Measurements from ENCODE around the gene SERTAD1.

DNA sequence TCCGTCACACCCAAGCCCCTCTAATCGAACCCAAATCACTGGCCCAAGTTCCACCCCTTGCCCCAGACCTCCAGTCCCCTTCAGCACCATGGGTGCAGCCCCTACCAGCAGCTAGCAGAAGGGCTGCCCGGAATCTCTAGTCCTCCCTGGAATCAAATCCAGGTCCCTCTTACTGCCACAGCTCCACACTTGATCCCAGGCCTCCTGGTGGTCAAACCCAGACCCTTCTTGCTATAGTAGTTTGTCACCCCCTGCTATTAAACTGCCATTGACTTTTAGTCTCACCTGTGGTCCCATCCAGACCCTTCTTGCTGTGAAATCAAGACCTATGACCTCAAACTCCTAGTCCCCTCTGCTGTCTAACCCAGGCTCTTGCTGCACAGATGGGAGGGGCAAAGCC lies 44.5 kb downstream of the SERTAD1 start:
- no peak for TF ChIP-seq GATA2 (IDR thresholded peaks at IDR 0.05; ENCODE audit: low read depth, low read length)
- TF ChIP-seq GATA3 (IDR thresholded peaks at IDR 0.05; ENCODE audit: low read depth, low read length): no peak
